H1 (cell line): Measurements from ENCODE around the gene COL9A2. TPM values are rescaled to one million over a fixed set of nuclear protein-coding genes. Genes with fewer than 3 reads are reported as not detected.

Experiments
- BCL11A ChIP-seq, 2 experiments: IDR thresholded peaks; one replicate each; pipeline ENCODE4 v1.6.1; 2011; ENCODE audit warnings: low read depth in 2 of 2, low read length in 2 of 2, mild to moderate bottlenecking in 2 of 2
- EP300 ChIP-seq, 2 experiments: IDR thresholded peaks; 1 replicate in 1 of 2; 2 replicates in 1 of 2; pipeline ENCODE4 v1.6.1; 2011 to 2012; ENCODE audit warnings: low read depth in 2 of 2, low read length in 2 of 2, mild to moderate bottlenecking in 2 of 2, borderline replicate concordance in 1 of 2, inconsistent platforms in 1 of 2, moderate library complexity in 1 of 2
- HDAC6 ChIP-seq: IDR thresholded peaks from one replicate; pipeline ENCODE4 v1.7.1; 2012; ENCODE audit warnings: low read depth, mild to moderate bottlenecking, inconsistent platforms, low read length, moderate library complexity
- MAFK ChIP-seq: IDR thresholded peaks from 2 replicates; pipeline ENCODE4 v1.6.1; 2012; ENCODE audit warnings: low read depth, mild to moderate bottlenecking, improper control_type of control experiment, low read length
- SAP30 ChIP-seq: fragments of 300-600 bp; sonication (generic); IDR thresholded peaks from 2 replicates; pipeline ENCODE4 v1.7.1; 2012; ENCODE audit warnings: low read length, moderate library complexity, mild to moderate bottlenecking, inconsistent platforms; ENCODE audit not compliant: insufficient read depth, insufficient replicate concordance
- SIX5 ChIP-seq: IDR thresholded peaks from 2 replicates; pipeline ENCODE4 v1.6.1; 2011; ENCODE audit warnings: mild to moderate bottlenecking, low read depth, low read length
- SP2 ChIP-seq: IDR thresholded peaks from 2 replicates; pipeline ENCODE4 v1.6.1; 2012; ENCODE audit warnings: mild to moderate bottlenecking, low read length, inconsistent platforms
- polyA plus RNA-seq, 7 experiments: library from polyadenylated mRNA; depleted of rRNA in 3 of 7; stranded (reverse) in 5 of 7; unstranded in 2 of 7; fragments of >200 nt in 5 of 7; fragments of 200-250 nt in 2 of 7; gene quantifications; 1 replicate in 5 of 7; 2 replicates in 1 of 7; 4 replicates in 1 of 7; pipeline versions ENCODE4 v1.2.1 to v1.2.3, GENCODE V29; 2011 to 2013; ENCODE audit warnings: missing spikeins in 2 of 7, mixed read lengths in 2 of 7
- total RNA-seq: library from RNA; stranded (reverse); fragmentation: NEBNext Ultra II Directional; extraction: Animal tissue kit (Norgen Biotek cat#: 25700); gene quantifications from 2 replicates; pipeline ENCODE4 v1.2.1, GENCODE V29; 2021

Gene COL9A2
- total and polyA plus RNA-seq, 2 of the 8 experiments (the other 6 are each of a cell fraction or from before 2014, with no cell fraction given): 3.2 to 3.3 TPM

DNA sequence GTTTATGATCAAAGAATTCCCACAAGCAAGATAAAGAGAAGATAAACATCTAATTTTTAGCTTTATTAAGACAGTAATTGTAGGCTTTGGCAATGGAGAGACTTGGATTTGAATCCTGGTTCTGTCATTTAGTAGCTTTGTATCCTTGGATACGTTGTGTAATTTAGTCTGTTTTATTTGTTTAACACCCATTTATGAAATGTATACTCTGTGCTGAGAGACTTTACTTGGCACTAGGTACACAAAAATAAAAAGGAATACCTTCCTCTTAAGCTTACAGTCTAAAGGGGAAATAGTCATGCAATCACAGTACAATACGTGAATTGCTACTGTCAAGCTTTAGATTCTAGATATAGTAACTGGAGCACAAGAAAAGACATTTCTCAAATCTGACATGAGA is 35.2 kb downstream of the COL9A2 start (continued):
- no peak for TF ChIP-seq BCL11A (IDR thresholded peaks at IDR 0.05; ENCODE audit: low read depth in 2 of 2, low read length in 2 of 2)
- no peak for TF ChIP-seq SIX5
- no peak for TF ChIP-seq HDAC6
- TF ChIP-seq SP2: no peak
- no peak for TF ChIP-seq SAP30
- TF ChIP-seq EP300 (IDR thresholded peaks at IDR 0.05; ENCODE audit: borderline replicate concordance in 1 of 2, low read depth in 2 of 2, low read length in 2 of 2): no peak
- TF ChIP-seq MAFK: no peak
